Dermis lymphatic vessel endothelial cell (primary cell): ENCODE results near the gene MANBA. TPM values are rescaled to one million over a fixed set of nuclear protein-coding genes. Genes with fewer than 3 reads are reported as not detected.

Source experiments
- total RNA-seq: library from RNA; depleted of rRNA; stranded (reverse); fragments of >200 nt; gene quantifications from 2 replicates; pipeline ENCODE4 v1.2.1, GENCODE V29; 2014

Gene MANBA
- 13.3 and 14.1 TPM in 2 replicates for total RNA-seq

DNA sequence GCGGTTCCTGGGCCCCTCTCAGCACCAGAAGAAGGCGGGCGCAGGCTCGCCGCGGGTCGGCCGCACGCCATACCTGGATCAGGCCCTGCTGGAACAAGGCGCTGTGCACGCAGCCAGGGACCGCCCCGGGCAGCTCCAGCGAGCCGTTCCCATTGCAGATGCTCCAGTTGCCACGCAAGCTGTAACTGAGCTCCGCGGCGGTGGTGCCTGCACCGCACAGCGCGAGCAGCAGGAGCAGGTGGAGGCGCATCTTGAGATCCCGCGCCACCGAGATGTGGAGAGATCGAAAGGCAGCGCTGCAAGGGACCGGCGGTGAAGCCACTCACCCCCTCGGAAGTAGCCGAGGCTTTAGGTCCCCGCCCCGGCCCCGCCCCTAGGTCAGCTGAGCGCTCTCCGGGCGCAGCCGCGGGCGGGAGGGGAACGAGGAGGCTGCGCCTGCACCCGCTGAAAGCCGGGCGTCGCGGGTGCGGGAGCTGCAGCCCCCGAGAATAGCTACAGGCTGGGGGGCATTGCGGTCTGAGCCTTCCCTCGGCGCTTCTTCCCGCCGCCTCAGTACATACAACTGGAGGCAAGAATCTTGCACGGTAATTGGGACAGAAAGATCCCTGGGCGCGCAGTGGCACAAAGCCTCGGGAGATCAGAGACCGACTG is at the start of gene MANBA:
Gene MANBA (minus strand): TSS at position 324 of the 651 bp plus-strand sequence. CDS start 74 bp downstream, at position 250.

Other genes starting within 250 kb of the MANBA start
- 293 and 347 TPM in 2 replicates for gene UBE2D3, start 66.6 kb upstream of the MANBA start, total RNA-seq
- 36.4 and 41.5 TPM in 2 replicates for gene CISD2, start 108.0 kb upstream of the MANBA start, total RNA-seq